ENCODE results near the gene QDPR.
A peak's percentile ranks its signal among the peaks of the same experiment; 100 is the strongest.
"Not testable (repeated sequence)": the region's sequence is repeated elsewhere in the genome, so short reads cannot be mapped to it uniquely, and the experiment has no call there.

QDPR gene

DNA sequence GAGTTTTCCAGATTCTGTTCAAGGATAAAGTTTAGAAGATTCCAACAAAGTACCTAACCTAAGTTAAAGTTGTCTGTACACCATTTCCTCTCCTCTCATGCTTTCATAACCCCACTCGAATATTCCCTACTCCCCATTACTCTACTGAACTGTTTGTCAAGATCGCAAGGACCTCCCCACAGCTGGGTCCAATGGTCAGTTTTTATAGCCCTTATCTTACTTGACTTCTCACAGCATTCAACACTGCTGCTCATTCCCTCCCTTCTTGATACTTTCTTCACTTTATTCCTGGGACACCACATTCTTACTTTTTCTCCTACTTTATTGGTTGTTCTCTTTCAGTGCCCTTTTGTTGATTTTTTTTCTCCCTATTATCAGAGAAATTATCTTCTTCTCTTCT, 30.9 kb downstream of the QDPR start:
- DNase-seq: no peak
- H3K27me3 Mint-ChIP-seq: no peaks in the 10 kb centered on the region
- no peak overlapping the region for H3K27ac Mint-ChIP-seq
- no peak overlapping the region for H3K4me3 Mint-ChIP-seq
- ATAC-seq: no peak
- no peaks in the 10 kb centered on the region for H3K9me3 Mint-ChIP-seq
- peaks cover 6% of the 10 kb centered on the region for H3K4me1 Mint-ChIP-seq

DNA sequence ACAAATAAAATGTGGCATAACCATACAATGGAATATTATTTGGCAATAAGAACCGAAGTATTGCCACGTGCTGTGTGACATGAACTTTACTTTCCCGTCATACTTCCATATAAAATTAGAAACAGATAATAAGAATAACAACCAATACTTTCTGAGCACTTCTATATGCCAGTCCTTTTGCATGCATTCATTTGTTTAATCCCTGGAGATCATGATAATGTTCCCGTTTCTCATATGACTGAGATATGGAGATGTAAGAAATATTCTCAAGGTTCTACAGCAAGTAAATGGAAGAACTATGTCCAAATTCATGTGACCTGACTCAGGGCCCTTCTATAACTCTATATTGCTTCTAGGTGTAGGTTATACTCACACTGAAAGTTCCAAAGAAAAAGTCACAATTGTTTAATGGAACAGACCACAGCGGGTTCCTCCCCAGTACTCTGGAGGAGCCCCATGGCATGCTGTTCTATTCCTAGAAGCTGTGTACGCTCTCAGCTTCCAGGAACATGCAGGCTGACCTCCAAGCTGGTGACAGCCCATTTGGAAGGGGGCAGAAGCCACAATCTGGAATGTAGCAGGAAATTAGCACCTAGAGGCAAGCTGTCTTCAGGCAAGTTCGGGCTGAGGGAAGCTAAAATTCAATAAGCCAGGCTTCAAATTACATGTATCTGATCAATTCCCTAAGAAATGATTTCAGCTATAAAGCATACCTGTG, 31.5 kb downstream of the QDPR start:
- H3K4me3 Mint-ChIP-seq: no peak overlapping the region
- ATAC-seq: no peak

DNA sequence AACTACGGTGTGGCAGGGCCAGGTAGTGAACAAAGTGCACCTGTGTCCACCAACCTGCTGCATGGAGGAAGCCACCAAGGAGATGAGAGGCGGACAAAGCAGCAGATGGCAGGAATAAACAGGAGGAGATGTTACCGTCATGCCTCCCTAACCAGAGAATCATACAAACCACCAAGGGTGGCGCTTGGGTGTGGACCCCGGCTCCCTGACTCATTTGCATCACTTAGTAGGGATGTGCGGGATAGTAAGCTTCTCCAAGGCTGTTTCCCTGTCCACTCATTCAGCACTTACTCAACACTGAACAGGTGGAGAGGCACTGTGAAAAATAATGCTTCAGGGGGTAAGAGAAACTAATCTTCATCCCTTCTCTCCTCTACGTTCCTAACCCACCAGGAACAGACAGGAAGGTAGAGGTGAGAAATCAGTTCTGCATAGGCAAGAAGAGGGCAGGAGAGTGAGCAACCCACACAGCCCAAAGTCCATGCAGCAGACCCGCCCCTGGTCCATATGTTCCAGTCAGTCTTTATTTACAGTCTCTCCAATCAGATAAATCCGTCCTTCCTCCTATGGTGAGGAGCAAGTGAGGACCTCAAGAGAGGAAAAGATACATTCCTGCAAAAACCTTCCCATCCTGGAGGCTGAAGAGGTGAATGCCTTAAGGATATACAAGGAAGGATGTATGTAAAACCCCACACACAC, 34.0 kb downstream of the QDPR start:
- DNase-seq (no peak), ATAC-seq (no peak)
- Mint-ChIP-seq H3K27ac (no peak overlapping the region), H3K27me3 (no peaks in the 10 kb centered on the region), H3K9me3 (no peaks in the 10 kb centered on the region), H3K4me3 (no peak overlapping the region), H3K4me1 (peaks cover 6% of the 10 kb centered on the region)

More for the DNA sequence above, 31.5 kb downstream of the QDPR start:
- DNase-seq: no peak
- no peaks in the 10 kb centered on the region for H3K27me3 Mint-ChIP-seq
- H3K4me1 Mint-ChIP-seq: peaks cover 6% of the 10 kb centered on the region
- H3K27ac Mint-ChIP-seq: no peak overlapping the region
- no peaks in the 10 kb centered on the region for H3K9me3 Mint-ChIP-seq

DNA sequence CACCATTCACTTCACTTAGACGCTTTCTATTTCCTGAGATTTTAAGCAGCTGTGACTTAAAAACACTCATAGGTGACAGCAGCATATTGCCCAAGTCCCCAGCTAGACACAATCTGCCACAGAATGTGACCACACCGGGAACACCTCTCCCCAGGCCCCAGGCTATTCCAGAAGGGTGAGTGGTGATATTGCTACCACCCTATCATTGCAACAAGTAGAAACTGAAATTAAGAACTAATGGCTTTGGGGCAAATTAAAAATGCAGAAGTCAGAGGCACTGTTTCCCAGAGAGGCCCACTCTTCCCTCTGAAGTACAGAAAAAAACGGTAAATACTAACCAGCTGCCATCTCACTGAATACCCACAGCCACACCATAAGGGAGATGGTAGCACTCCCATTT, 35.0 kb downstream of the QDPR start:
- ATAC-seq (no peak), DNase-seq (no peak)
- Mint-ChIP-seq H3K4me1 (peaks cover 11% of the 10 kb centered on the region), H3K27me3 (no peaks in the 10 kb centered on the region), H3K4me3 (no peak overlapping the region), H3K9me3 (no peaks in the 10 kb centered on the region), H3K27ac (peak overlapping the region in 1 of 2 donors; percentile 72)

DNA sequence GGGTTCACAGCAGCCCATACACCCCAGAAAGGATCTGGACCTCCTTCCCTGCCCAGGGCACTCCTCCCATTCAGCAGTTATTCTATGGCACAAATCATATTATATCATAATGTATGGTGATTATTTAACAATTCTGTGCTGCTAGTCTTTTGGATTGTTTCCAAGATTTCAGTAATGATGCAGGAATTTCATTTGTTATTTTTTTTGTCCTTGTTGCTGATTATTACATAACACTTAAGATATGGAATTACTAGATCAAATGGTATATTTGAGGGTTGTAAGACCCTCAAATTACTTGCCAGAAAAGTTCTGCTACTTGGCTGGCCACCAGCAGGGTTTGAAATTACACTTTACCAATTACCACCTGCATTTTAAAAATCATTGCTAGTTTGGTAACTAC, 36.4 kb downstream of the QDPR start:
- Mint-ChIP-seq H3K4me1 (peaks cover 11% of the 10 kb centered on the region), H3K27me3 (no peaks in the 10 kb centered on the region), H3K27ac (no peak overlapping the region), H3K4me3 (no peak overlapping the region), H3K9me3 (no peaks in the 10 kb centered on the region)
- DNase-seq (no peak), ATAC-seq (no peak)

DNA sequence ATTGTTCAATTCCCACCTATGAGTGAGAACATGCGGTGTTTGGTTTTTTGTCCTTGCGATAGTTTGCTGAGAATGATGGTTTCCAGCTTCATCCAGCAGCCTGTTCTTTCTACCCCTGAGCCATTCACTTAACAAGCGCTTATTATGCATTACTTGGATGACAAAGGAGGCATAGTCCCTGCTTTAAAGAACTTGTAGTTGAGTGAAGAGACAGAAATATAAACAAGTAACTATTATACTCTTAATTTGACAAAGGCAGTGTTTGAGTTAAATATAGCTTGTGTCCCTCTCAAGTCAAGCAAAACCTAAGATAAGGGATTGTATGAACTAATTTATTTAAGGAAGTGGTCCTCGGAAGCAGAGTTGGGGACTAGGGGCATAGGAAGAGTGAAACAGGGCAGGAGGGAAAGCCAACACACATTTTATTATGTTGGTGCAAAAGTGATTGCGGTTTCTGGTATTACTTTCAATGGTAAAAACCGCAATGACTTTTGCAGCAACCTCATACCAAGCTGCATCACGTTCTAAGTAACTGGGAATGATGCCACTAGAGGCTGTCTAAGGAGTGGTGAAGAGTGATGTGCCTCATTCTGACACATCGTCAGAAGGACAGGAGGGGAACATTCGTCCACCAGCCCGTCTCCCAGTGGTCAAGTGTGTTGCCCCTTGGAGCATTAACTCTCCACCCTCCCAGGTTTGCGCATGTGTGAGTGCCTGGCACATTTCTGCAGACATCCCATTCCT, 41.8 kb downstream of the QDPR start:
- H3K27ac Mint-ChIP-seq: no peak overlapping the region
- no peak overlapping the region for H3K4me3 Mint-ChIP-seq
- no peaks in the 10 kb centered on the region for H3K9me3 Mint-ChIP-seq
- peaks cover 5% of the 10 kb centered on the region for H3K4me1 Mint-ChIP-seq
- DNase-seq (no peak), ATAC-seq (no peak)
- no peaks in the 10 kb centered on the region for H3K27me3 Mint-ChIP-seq

DNA sequence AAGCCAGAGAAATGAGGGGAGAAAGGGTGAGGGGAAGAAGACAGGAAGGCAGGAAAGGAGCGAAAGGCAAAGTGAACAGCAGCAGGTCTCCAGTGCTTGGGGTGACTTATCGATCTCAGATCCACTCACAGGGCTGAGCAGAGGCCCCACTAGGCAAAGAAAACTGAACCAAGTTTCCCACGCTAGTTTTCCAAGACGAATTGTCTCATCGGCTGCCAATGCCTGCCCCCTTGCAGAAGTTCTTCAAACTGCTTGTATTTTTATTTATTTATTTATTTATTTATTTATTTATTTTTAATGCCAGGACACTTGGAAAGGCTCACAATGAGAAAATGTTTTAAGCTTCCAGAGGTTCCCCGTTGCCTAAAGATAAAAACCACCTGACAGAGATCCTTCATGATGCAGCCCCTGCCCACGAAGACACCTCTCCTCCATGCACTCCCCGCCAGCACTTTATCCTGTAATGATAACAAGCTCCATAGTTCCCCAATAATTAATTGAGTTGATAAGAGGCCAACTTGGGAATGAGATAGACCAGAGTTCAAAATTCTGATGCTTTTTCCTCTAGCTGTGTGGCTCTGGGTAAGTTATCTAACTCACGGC, 43.2 kb downstream of the QDPR start:
- ATAC-seq: no peak
- no peak for DNase-seq
- peaks cover 0 to 4% of the 10 kb centered on the region in 2 donors for H3K9me3 Mint-ChIP-seq
- H3K4me1 Mint-ChIP-seq: peaks cover 5% of the 10 kb centered on the region
- no peaks in the 10 kb centered on the region for H3K27me3 Mint-ChIP-seq
- H3K27ac Mint-ChIP-seq: no peak overlapping the region
- H3K4me3 Mint-ChIP-seq: no peak overlapping the region

DNA sequence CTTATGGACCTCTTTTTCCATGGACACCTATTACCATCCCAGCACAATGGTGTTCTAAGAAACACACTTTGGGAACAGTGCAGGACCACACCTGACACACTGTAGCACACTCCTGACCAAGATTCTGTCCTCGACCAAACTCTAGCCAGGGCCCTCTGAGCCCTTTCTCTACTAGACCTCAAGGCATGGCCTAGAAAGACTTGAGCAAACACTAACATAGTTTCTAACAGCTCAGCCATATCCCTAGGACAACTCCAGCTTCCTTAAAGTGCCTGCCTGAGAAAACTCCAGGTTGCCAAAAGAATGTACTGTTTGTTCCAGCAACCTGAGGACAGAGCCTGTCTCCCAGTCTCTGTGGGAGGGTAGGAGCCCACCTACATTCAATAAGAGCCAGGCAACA, 48.3 kb downstream of the QDPR start:
- Mint-ChIP-seq H3K27ac (no peak overlapping the region), H3K27me3 (no peaks in the 10 kb centered on the region), H3K9me3 (peaks cover 0 to 4% of the 10 kb centered on the region in 2 donors), H3K4me1 (no peaks in the 10 kb centered on the region), H3K4me3 (no peak overlapping the region)
- ATAC-seq (no peak), DNase-seq (no peak)

DNA sequence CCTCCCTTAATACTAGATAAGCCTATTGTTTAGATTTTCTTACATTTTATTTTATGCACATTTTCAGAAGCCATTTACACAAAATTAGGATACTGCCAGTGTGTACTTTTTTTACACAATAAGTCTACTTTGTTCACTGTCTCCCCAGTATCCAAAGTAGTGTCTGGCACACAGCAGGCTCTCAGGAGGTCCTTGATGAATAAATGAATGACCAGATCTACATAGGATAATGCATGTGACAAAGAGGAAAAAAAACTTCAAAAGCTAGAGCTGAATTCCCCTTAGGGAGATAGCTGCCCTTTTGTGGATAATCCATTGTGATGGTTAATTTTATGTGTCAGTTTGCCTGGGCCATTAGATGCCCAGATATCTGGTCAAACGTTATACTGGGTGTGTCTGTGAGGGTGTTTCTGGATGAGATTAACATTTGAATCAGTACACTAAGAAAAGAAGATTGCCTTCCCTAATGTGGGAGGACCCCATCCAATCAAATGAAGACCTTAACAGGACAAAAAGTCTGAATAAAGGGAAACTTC, 61.6 kb downstream of the QDPR start:
- H3K9me3 Mint-ChIP-seq: peaks cover 7 to 8% of the 10 kb centered on the region in 2 donors
- DNase-seq: no peak
- no peak overlapping the region for H3K4me3 Mint-ChIP-seq
- no peaks in the 10 kb centered on the region for H3K4me1 Mint-ChIP-seq
- no peak overlapping the region for H3K27ac Mint-ChIP-seq
- H3K27me3 Mint-ChIP-seq: no peaks in the 10 kb centered on the region
- no peak for ATAC-seq

DNA sequence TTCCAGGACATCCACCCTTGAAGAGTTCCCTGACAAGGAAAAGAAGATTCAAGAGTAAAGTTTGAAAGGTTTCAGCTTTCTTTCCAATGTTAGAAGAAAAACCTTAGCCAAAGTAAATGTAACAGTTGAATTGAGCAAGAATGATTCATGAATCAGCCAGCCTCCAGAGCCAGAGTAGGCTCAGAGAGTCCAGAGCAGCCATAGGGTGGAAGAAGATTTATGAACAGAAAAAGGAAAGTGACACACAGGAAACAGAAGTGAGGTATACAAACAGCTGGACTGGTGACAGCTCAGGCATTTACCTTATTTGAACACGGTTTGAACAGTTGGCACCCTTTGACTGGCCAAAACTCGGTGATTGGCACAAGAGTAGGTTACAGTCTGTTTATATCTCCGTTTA, 63.2 kb downstream of the QDPR start:
- no peak overlapping the region for H3K4me3 Mint-ChIP-seq
- no peaks in the 10 kb centered on the region for H3K27me3 Mint-ChIP-seq
- ATAC-seq (no peak), DNase-seq (no peak)
- peak overlapping the region in 1 of 2 donors; percentile 49 for H3K27ac Mint-ChIP-seq
- H3K4me1 Mint-ChIP-seq: no peaks in the 10 kb centered on the region
- H3K9me3 Mint-ChIP-seq: peaks cover 4 to 11% of the 10 kb centered on the region in 2 donors

DNA sequence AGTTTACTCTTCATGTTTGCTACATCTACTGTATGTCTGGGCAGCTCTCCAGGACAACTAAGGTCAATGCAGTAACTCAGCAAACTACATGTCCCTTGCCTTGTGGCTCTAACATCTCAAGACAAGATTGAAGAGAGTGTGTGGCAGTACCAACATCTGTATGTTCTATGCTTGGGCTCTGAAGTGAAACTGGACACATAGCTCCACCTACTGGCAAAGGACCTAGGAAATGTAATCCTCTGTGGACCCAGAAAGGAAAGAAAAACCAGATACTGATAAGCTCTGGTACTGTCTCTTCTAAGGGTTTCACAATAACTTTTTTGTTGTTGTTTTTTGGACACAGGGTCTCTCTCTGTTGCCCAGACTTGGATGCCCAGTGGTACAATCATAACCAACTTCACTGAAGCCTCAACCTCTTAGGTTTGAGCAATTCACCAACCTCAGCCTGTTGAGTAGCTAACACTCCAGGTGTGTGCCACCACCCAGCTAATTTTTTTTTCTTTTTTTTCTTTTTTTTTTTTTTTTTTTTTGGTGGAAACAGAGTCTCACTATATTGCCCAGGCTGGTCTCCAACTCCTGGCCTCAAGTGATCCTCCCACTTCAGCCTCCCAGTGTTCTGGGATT, 64.1 kb downstream of the QDPR start:
- no peak overlapping the region for H3K4me3 Mint-ChIP-seq
- DNase-seq: peak; percentile 42 to 47
- peak; percentile 94 for ATAC-seq
- no peaks in the 10 kb centered on the region for H3K27me3 Mint-ChIP-seq
- H3K9me3 Mint-ChIP-seq: peaks cover 10 to 20% of the 10 kb centered on the region in 2 donors
- no peaks in the 10 kb centered on the region for H3K4me1 Mint-ChIP-seq
- H3K27ac Mint-ChIP-seq: no peak overlapping the region

DNA sequence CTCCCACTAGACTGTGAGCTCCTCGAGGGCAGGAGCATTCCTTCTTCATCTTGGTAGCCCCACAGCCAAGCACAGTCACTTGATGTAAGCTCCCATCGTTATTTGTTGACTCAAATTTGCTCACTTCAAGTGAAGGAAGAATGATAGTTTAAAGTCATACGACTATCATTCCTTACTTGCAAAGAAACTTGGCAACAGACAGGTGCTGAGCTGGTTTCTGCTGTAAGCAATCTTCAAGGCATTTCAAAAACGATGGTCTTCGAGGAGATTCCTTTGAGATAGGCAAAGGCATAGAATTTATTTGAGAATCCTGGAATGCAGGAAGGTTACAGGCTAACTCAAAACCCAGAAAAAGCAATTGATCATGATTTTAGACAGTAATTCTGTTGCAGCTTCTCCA, 64.8 kb downstream of the QDPR start:
- Mint-ChIP-seq H3K9me3 (peaks cover 8 to 17% of the 10 kb centered on the region in 2 donors), H3K27ac (no peak overlapping the region), H3K27me3 (no peaks in the 10 kb centered on the region), H3K4me1 (no peaks in the 10 kb centered on the region), H3K4me3 (no peak overlapping the region)
- DNase-seq: no peak
- no peak for ATAC-seq

DNA sequence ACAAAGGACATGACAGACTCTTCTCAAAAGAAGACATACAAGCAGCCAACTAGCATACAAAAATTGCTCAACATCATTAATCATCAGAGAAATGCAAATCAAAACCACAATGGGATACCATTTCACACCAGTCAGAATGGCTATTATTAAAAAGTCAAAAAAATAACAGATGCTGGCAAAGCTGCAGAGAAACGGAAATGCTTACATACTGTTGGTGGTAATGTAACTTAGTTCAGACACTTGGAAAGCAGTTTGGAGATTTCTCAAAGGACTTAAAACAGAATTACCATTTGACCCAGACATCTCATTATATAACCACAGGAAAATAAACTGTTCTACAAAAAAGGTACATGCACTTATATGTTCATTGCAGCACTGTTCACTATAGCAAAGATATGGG, 69.4 kb downstream of the QDPR start:
- H3K27ac Mint-ChIP-seq: peak overlapping the region in 1 of 2 donors; percentile 42
- not testable (repeated sequence) for H3K27me3 Mint-ChIP-seq, H3K4me3 Mint-ChIP-seq, H3K4me1 Mint-ChIP-seq, DNase-seq, ATAC-seq
- H3K9me3 Mint-ChIP-seq: peaks cover 8 to 17% of the 10 kb centered on the region in 2 donors

DNA sequence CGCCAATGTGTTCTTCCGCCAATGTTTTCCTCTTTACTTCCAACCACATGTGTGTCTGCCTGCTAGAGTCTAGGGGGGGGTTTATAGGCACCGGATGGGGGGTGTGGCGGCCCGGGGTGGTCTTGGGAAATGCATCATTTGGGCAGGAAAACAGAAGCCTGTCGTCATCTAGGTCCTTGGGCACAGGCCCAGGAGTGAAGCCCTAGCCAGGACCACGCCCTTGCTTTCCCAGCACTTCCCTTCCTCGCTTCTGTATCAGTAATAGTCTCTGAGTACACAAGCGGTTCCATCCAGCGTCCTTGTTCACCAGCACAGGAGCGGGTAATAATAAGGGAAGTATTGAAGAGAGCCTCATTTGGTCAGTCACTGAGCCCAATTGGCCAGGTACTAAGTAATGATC, 74.5 kb downstream of the QDPR start:
- no peak overlapping the region for H3K27ac Mint-ChIP-seq
- H3K4me1 Mint-ChIP-seq: no peaks in the 10 kb centered on the region
- H3K9me3 Mint-ChIP-seq: no peaks in the 10 kb centered on the region
- ATAC-seq: no peak
- no peak overlapping the region for H3K4me3 Mint-ChIP-seq
- DNase-seq: no peak
- H3K27me3 Mint-ChIP-seq: no peaks in the 10 kb centered on the region

DNA sequence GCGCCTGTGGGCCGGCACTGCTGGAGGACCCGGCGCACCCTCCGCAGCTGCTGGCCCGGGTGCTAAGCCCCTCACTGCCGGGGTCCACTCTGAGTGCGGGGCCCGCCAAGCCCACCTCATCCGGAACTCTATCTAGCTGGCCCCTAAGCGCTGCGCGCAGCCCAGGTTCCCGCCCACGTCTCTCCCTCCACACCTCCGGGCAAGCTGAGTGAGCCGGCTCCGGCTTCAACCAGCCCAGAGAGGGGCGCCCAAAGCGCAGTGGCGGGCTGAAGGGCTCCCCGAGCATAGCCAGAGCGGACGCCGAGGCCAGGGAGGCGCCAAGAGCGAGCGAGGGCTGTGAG, 75.2 kb downstream of the QDPR start:
- H3K4me1 Mint-ChIP-seq: no peaks in the 10 kb centered on the region

More for the DNA sequence above, 75.2 kb downstream of the QDPR start:
- no peaks in the 10 kb centered on the region for H3K27me3 Mint-ChIP-seq
- DNase-seq (no peak), ATAC-seq (peak; percentile 49)
- no peaks in the 10 kb centered on the region for H3K9me3 Mint-ChIP-seq
- no peak overlapping the region for H3K4me3 Mint-ChIP-seq
- no peak overlapping the region for H3K27ac Mint-ChIP-seq

Data from stimulated activated naive CD8-positive, alpha-beta T cell treated with anti-CD3 and anti-CD28 coated beads, Interleukin-15, amount 100 ng/mL, for 72 hours (primary cell).